ENCODE data around the gene KPNA1.

DNA sequence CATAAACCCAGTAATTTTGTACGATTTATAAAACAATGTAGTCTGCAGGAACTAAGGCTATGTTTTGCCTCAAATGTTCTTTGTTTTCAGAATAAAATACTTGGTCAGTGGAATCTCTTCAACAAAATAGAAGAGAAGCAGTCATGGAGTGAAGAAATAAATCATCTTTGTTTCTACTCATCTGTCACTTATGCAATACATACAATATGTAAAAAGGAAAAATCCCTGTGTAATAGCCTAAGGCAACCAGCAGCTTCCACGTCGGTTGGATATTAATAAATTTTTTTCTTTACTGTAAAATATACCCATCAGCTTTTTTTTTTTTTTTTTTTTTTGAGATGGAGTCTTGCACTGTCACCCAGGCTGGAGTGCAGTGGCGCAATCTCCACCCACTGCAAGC is 93.6 kb downstream of the KPNA1 start:
- TF ChIP-seq, protein P1, sequence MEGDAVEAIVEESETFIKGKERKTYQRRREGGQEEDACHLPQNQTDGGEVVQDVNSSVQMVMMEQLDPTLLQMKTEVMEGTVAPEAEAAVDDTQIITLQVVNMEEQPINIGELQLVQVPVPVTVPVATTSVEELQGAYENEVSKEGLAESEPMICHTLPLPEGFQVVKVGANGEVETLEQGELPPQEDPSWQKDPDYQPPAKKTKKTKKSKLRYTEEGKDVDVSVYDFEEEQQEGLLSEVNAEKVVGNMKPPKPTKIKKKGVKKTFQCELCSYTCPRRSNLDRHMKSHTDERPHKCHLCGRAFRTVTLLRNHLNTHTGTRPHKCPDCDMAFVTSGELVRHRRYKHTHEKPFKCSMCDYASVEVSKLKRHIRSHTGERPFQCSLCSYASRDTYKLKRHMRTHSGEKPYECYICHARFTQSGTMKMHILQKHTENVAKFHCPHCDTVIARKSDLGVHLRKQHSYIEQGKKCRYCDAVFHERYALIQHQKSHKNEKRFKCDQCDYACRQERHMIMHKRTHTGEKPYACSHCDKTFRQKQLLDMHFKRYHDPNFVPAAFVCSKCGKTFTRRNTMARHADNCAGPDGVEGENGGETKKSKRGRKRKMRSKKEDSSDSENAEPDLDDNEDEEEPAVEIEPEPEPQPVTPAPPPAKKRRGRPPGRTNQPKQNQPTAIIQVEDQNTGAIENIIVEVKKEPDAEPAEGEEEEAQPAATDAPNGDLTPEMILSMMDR (IDR thresholded peaks at IDR 0.05) = no peak
- TF ChIP-seq POLR2A (IDR thresholded peaks at IDR 0.05) = no peak

Measured in esophagus squamous epithelium (tissue), 4 donors.